ENCODE data around the gene STUB1.

- TF ChIP-seq POLR2A (IDR thresholded peaks at IDR 0.05; ENCODE audit: low read depth, low read length): no peak
- TF ChIP-seq SPI1 (IDR thresholded peaks at IDR 0.05; ENCODE audit: low read depth, low read length): no peak
- no peak for TF ChIP-seq TAF1 (IDR thresholded peaks at IDR 0.05; ENCODE audit: low read depth, low read length)
- TF ChIP-seq POLR2AphosphoS5 (IDR thresholded peaks at IDR 0.05; ENCODE audit: low read depth, low read length): no peak
- no peak for TF ChIP-seq POU2F2 (IDR thresholded peaks at IDR 0.05; ENCODE audit: low read depth, low read length)
These were observed 41.7 kb downstream of the STUB1 start for GRCh38 chr16:721765-722540.
